Measurements from ENCODE around the gene MOXD1. TPM values are rescaled to one million over a fixed set of nuclear protein-coding genes. Genes with fewer than 3 reads are reported as not detected.

Gene MOXD1
- total and polyA plus RNA-seq, 8 donors = 2.1 to 16.9 (median 3.9) TPM

- DNase-seq = no peak
- 66 to 77% (median 67%) methylated on average over 5 of the region's 5 CpGs for WGBS, 5 donors
- H3K9me3 ChIP-seq = peaks cover 0 to 18% (median 5%) of the 10 kb centered on the region in 4 donors
- TF ChIP-seq EP300 (IDR thresholded peaks at IDR 0.05) = no peak
- H3K4me1 ChIP-seq = no peaks in the 10 kb centered on the region
- no peaks in the 10 kb centered on the region for H3K36me3 ChIP-seq
- H3K27ac ChIP-seq = peak overlapping the region in 4 of 5 donors; percentile 13 to 67 (median 38)
- no peaks in the 10 kb centered on the region for H3K27me3 ChIP-seq
- intact Hi-C loops (cut with DNase I; ENCODE audit: low total_unique reads) = loop anchor here (10.0 kb wide), 1 partner anchor 87 kb away; no protein-coding TSS in a partner anchor
- H3K4me3 ChIP-seq = no peak overlapping the region
Measured at GRCh38 chr6:132392270-132392646, 9.0 kb downstream of the MOXD1 start.

- Histone ChIP-seq H3K4me1 (no peaks in the 10 kb centered on the region), H3K27me3 (no peaks in the 10 kb centered on the region), H3K27ac (peak overlapping the region in 4 of 5 donors; percentile 13 to 67 (median 38)), H3K9me3 (peaks cover 0 to 18% (median 5%) of the 10 kb centered on the region in 4 donors), H3K4me3 (no peak overlapping the region), H3K36me3 (no peaks in the 10 kb centered on the region)
- intact Hi-C loops (cut with DNase I; ENCODE audit: low total_unique reads) = loop anchor here (10.0 kb wide), 1 partner anchor 87 kb away; no protein-coding TSS in a partner anchor
- TF ChIP-seq POLR2AphosphoS5 (IDR thresholded peaks at IDR 0.05) (peak in 1 of 3 donors; percentile 55), POLR2A (IDR thresholded peaks at IDR 0.05) (no peak), EP300 (IDR thresholded peaks at IDR 0.05) (no peak), CTCF (IDR thresholded peaks at IDR 0.05) (no peak)
- WGBS, 5 donors = 54 to 65% (median 60%) methylated on average over 12 of the region's 12 CpGs
- peak in 1 of 2 donors; percentile 80 for DNase-seq
Measured at GRCh38 chr6:132391391-132392269, 9.6 kb downstream of the MOXD1 start.

- TF ChIP-seq POLR2AphosphoS5 (IDR thresholded peaks at IDR 0.05) = no peak
- no peak for TF ChIP-seq CTCF (IDR thresholded peaks at IDR 0.05)
- TF ChIP-seq EP300 (IDR thresholded peaks at IDR 0.05) = no peak
- TF ChIP-seq POLR2A (IDR thresholded peaks at IDR 0.05) = no peak
- no peaks in the 10 kb centered on the region for H3K4me1 ChIP-seq
- 71 to 72% (median 72%) methylated on average over 4 of the region's 4 CpGs for WGBS, 5 donors
- H3K27ac ChIP-seq = no peak overlapping the region
- DNase-seq = no peak
- H3K27me3 ChIP-seq = no peaks in the 10 kb centered on the region
- H3K4me3 ChIP-seq = no peak overlapping the region
- intact Hi-C loops (cut with DNase I; ENCODE audit: low total_unique reads) = loop anchor here (10.0 kb wide), 1 partner anchor 86 kb away; no protein-coding TSS in a partner anchor
- no peaks in the 10 kb centered on the region for H3K36me3 ChIP-seq
- peaks cover 0 to 14% (median 5%) of the 10 kb centered on the region in 4 donors for H3K9me3 ChIP-seq
Measured at GRCh38 chr6:132390451-132390850, 10.8 kb downstream of the MOXD1 start.

GRCh38 chr6:132390017-132390416, 11.3 kb downstream of the MOXD1 start:
- intact Hi-C loops (cut with DNase I; ENCODE audit: low total_unique reads) = loop anchor here (10.0 kb wide), 1 partner anchor 85 kb away; no protein-coding TSS in a partner anchor

More at GRCh38 chr6:132390017-132390416, 11.3 kb downstream of the MOXD1 start:
- TF ChIP-seq POLR2A (IDR thresholded peaks at IDR 0.05) (no peak), POLR2AphosphoS5 (IDR thresholded peaks at IDR 0.05) (no peak), EP300 (IDR thresholded peaks at IDR 0.05) (no peak), CTCF (IDR thresholded peaks at IDR 0.05) (no peak)
- no peak for DNase-seq
- Histone ChIP-seq H3K27ac (no peak overlapping the region), H3K4me1 (no peaks in the 10 kb centered on the region), H3K9me3 (peaks cover 0 to 9% (median 5%) of the 10 kb centered on the region in 4 donors), H3K4me3 (no peak overlapping the region), H3K36me3 (no peaks in the 10 kb centered on the region), H3K27me3 (no peaks in the 10 kb centered on the region)
- WGBS, 5 donors = 81 to 88% (median 85%) methylated on average over 4 of the region's 4 CpGs

Measured in stomach (tissue), 9 donors.